MCF 10A (cell line): ENCODE measurements around the gene FAF1. TPM values are rescaled to one million over a fixed set of nuclear protein-coding genes. Genes with fewer than 3 reads are reported as not detected.

Experiments
- BruUV-seq: library from RNA; stranded (reverse); fragments of 400-500 nt; replicated peaks from 2 replicates; lab custom pipeline; 2021; lab: Mats Ljungman, UMichigan
- CTCF ChIA-PET: fragments of 300-600 bp; sonication (Branson Sonifier 250); formaldehyde crosslinking; extraction: SDS; loops from one replicate; lab custom pipeline; 2021; ENCODE audit warnings: antibody characterized with exemption, inconsistent platforms; lab: Yijun Ruan, JAX
- POLR2A ChIA-PET: fragments of 300-600, 350-650 bp; sonication (Branson Sonifier 250); formaldehyde crosslinking; extraction: SDS; loops from one replicate; lab custom pipeline; 2020; ENCODE audit warnings: antibody characterized with exemption, inconsistent platforms; lab: Yijun Ruan, JAX
- DNase-seq: peaks from one replicate; pipeline ENCODE4 v3.0.0-alpha.2; 2018; ENCODE audit not compliant: unreplicated experiment
- H3K27ac Mint-ChIP-seq: one replicate; pipeline ENCODE4 v1.8.0; 2022; ENCODE audit warnings: mild to moderate bottlenecking, low read depth, mixed read lengths; ENCODE audit not compliant: unreplicated experiment
- H3K27me3 Mint-ChIP-seq: one replicate; pipeline ENCODE4 v1.8.0; 2022; ENCODE audit warnings: mixed read lengths; ENCODE audit not compliant: insufficient read depth, unreplicated experiment
- H3K36me3 Mint-ChIP-seq: one replicate; pipeline ENCODE4 v1.8.0; 2022; ENCODE audit warnings: mild to moderate bottlenecking, moderate library complexity, mixed read lengths; ENCODE audit not compliant: insufficient read depth, unreplicated experiment
- H3K4me1 Mint-ChIP-seq: one replicate; pipeline ENCODE4 v1.8.0; 2022; ENCODE audit warnings: mixed read lengths; ENCODE audit not compliant: insufficient read depth, unreplicated experiment
- H3K4me3 Mint-ChIP-seq: one replicate; pipeline ENCODE4 v1.8.0; 2022; ENCODE audit warnings: mild to moderate bottlenecking, moderate library complexity, mixed read lengths; ENCODE audit not compliant: unreplicated experiment
- H3K9me3 Mint-ChIP-seq: one replicate; pipeline ENCODE4 v1.8.0; 2022; ENCODE audit warnings: mixed read lengths; ENCODE audit not compliant: unreplicated experiment
- intact Hi-C: fragments of 100-400 bp; cut with micrococcal nuclease; formaldehyde crosslinking; loops from 2 replicates; pipeline ENCODE4 v1.14.1; 2022
- total RNA-seq: library from RNA; stranded (reverse); gene quantifications from 2 replicates; pipeline ENCODE4 v1.2.3, GENCODE V29; 2022
- TF ChIP-seq, protein P1 (sequence below): fragments of 200-600 bp; IDR thresholded peaks from one replicate; pipeline ENCODE4 v1.8.0; 2022; ENCODE audit warnings: antibody characterized with exemption, mild to moderate bottlenecking; ENCODE audit not compliant: unreplicated experiment

Gene FAF1
- total RNA-seq, 1 experiment from 2014 or later: 93.2 TPM

DNA sequence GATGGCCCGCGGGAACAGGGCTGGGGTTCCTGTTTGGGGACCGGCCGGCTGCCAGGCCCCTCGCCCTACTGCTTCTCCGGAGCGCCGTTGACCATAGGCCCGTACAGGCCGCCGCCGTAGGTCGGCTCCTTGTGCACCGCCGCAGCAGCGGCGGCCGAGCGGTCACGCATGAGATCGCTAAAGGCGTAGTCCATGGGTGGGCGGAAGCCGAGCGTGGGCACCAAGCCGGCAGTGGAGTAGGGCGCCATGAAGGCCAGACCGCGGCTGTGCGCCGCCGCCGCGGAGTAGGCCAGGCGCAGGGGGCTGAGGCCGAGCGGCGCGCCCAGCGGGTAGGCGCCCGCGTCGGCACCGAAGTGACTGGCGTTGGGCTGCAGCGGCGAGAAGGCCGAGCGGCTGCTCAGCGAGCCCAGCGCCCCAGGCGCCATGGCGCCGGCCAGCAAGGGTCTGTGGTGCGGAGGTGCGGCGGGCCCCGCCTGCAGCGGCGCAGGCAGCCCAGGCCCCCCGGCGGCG lies 541.4 kb downstream of the FAF1 start:
- DNase-seq: no peak
- POLR2A ChIA-PET: interaction anchor here (0.7 kb wide), 1 partner anchor 151 kb away, joined by 3 read pairs; no protein-coding TSS in a partner anchor
- no TSS peak for BruUV-seq
- peaks cover 7% of the 10 kb centered on the region for H3K36me3 Mint-ChIP-seq
- peaks cover 22% of the 10 kb centered on the region for H3K9me3 Mint-ChIP-seq
- H3K27ac Mint-ChIP-seq: no peak overlapping the region
- TF ChIP-seq, protein P1, sequence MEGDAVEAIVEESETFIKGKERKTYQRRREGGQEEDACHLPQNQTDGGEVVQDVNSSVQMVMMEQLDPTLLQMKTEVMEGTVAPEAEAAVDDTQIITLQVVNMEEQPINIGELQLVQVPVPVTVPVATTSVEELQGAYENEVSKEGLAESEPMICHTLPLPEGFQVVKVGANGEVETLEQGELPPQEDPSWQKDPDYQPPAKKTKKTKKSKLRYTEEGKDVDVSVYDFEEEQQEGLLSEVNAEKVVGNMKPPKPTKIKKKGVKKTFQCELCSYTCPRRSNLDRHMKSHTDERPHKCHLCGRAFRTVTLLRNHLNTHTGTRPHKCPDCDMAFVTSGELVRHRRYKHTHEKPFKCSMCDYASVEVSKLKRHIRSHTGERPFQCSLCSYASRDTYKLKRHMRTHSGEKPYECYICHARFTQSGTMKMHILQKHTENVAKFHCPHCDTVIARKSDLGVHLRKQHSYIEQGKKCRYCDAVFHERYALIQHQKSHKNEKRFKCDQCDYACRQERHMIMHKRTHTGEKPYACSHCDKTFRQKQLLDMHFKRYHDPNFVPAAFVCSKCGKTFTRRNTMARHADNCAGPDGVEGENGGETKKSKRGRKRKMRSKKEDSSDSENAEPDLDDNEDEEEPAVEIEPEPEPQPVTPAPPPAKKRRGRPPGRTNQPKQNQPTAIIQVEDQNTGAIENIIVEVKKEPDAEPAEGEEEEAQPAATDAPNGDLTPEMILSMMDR: no peak
- intact Hi-C loops: no loop called here
- H3K4me3 Mint-ChIP-seq: no peak overlapping the region
- no peaks in the 10 kb centered on the region for H3K27me3 Mint-ChIP-seq
- CTCF ChIA-PET: interaction anchor here (0.7 kb wide), 1 partner anchor 317 kb away, joined by 3 read pairs; no protein-coding TSS in a partner anchor
- no peaks in the 10 kb centered on the region for H3K4me1 Mint-ChIP-seq

DNA sequence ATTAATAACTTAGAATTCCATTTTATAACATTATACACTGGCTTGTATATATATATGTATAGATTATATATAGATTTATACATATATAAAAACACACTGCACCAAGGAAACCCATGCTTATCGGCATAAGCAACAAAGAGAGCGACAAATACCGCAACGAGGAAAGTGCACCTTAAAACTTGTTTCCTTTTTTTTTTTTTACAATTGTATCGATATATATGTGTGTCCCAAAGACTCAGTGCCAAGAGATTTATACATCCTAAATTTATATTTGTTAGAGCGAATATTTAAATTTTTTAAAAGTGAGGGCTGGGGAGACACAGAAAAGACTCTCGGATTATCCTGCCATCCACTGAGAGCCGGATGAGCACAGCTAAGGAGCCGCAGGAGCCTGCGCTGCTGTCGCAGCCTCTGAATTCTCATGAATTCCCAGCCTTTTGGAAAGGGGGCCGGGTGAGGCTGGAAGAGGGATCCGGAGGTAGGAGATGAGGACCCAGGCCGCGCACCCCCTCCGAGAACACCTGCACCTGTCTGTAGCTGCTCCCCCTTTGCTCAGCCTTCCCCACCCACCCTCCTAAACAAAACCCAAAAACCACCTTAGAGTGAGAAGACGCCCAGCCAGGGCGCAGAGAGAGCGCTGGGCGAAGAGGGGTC lies 542.0 kb downstream of the FAF1 start:
- TF ChIP-seq, protein P1: no peak
- no peak for DNase-seq
- intact Hi-C loops: no loop called here
- BruUV-seq: no TSS peak
- H3K27me3 Mint-ChIP-seq: no peaks in the 10 kb centered on the region
- peaks cover 22% of the 10 kb centered on the region for H3K9me3 Mint-ChIP-seq
- POLR2A ChIA-PET: interaction anchor here (0.7 kb wide), 1 partner anchor 151 kb away, joined by 3 read pairs; no protein-coding TSS in a partner anchor
- H3K4me3 Mint-ChIP-seq: no peak overlapping the region
- no peak overlapping the region for H3K27ac Mint-ChIP-seq
- CTCF ChIA-PET: interaction anchor here (0.7 kb wide), 1 partner anchor 317 kb away, joined by 3 read pairs; no protein-coding TSS in a partner anchor
- no peaks in the 10 kb centered on the region for H3K4me1 Mint-ChIP-seq
- H3K36me3 Mint-ChIP-seq: peaks cover 7% of the 10 kb centered on the region

DNA sequence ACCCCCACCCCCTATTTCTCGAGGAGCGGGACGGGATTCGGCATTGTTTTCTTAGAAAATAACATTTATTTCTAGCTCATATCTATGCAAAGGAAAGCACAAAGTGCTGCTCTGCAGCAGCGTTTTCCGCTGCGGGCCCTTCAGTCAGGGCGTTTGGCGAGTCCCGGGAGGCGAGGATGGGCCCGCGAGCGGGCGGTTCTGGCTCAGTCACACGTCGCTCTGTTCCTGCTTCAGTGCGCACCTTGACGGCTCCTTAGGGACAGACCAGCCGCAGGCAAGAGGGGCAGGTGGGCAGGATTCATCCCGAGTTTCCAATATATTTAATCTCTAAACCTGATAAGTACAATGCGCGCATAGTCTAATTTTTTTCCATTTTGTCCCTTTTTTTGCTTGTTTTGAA lies 542.6 kb downstream of the FAF1 start:
- Mint-ChIP-seq H3K4me1 (no peaks in the 10 kb centered on the region), H3K27ac (no peak overlapping the region), H3K9me3 (peaks cover 22% of the 10 kb centered on the region), H3K4me3 (no peak overlapping the region), H3K27me3 (no peaks in the 10 kb centered on the region), H3K36me3 (peaks cover 7% of the 10 kb centered on the region)
- no TSS peak for BruUV-seq
- no peak for DNase-seq
- intact Hi-C loops: no loop called here
- POLR2A ChIA-PET: no interaction called here
- TF ChIP-seq, protein P1: no peak
- CTCF ChIA-PET: no interaction called here

DNA sequence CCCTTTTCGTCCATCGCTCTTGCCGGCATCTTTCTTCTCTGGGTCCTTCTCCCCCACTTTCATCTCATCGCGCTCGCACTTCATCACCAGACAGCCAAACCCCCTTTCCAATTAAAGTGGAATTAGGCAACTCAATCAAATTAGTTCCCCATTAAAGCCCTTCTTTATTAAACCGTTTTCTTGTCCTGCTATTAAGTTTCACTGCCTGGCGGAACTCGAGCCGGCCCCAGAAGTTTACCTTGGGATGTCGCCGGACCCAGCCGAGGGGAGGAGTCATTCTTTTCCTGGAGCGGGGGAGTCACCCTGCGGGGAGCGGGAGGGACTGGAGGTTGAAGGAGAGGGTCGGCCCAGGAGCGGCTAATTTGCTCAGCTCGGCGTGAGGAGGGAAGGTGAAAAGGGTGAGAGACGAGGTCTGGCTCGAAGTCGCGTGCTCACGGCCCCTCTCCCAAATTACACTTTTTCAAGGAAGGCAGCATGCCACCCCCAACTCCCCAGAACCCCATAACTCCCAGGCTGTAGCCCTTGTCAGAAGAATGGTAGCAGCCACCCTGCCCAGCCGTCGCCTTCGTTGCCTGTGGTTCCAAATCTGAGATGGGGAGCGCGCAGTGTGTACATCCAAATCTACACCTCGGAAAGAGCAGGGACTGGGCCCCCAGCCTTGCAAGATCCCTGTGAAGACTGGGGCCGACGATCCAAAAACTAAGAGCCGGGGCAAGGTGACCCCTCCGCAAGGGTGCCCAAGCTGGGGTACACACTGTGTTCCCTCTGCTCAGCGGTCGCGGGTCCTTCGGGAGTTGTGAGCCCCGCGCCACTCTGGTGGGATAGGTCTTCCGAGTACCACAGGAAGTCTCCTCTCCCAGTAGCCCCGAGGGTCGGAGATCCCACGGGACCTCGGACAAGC lies 543.3 kb downstream of the FAF1 start:
- no peak overlapping the region for H3K27ac Mint-ChIP-seq
- DNase-seq: no peak
- H3K27me3 Mint-ChIP-seq: no peaks in the 10 kb centered on the region
- TF ChIP-seq, protein P1: no peak
- no peaks in the 10 kb centered on the region for H3K4me1 Mint-ChIP-seq
- POLR2A ChIA-PET: no interaction called here
- intact Hi-C loops: no loop called here
- peaks cover 7% of the 10 kb centered on the region for H3K36me3 Mint-ChIP-seq
- no TSS peak for BruUV-seq
- H3K9me3 Mint-ChIP-seq: peaks cover 22% of the 10 kb centered on the region
- no peak overlapping the region for H3K4me3 Mint-ChIP-seq
- CTCF ChIA-PET: no interaction called here
